WTC11 (cell line): ENCODE measurements around the gene CCNB3.

Experiments used
- ATF3 ChIP-seq: sonication (generic); formaldehyde crosslinking; conservative IDR thresholded peaks from 2 replicates; pipeline ENCODE4 v1.8.1; 2022; ENCODE audit warnings: mild to moderate bottlenecking, missing genetic modification reagents
- ESRRA ChIP-seq: sonication (generic); formaldehyde crosslinking; IDR thresholded peaks from 2 replicates; pipeline ENCODE4 v1.8.1; 2022; ENCODE audit warnings: mild to moderate bottlenecking, missing genetic modification reagents, borderline replicate concordance
- GABPB1 ChIP-seq: sonication (generic); formaldehyde crosslinking; IDR thresholded peaks from 2 replicates; pipeline ENCODE4 v1.8.1; 2023; ENCODE audit warnings: mild to moderate bottlenecking, missing genetic modification reagents
- HMGXB4 ChIP-seq: sonication (generic); formaldehyde crosslinking; IDR thresholded peaks from 2 replicates; pipeline ENCODE4 v1.8.1; 2023; ENCODE audit warnings: mild to moderate bottlenecking, moderate library complexity, missing genetic modification reagents
- NR2C2 ChIP-seq: sonication (generic); formaldehyde crosslinking; IDR thresholded peaks from 2 replicates; pipeline ENCODE4 v1.8.0; 2022; ENCODE audit warnings: mild to moderate bottlenecking, missing genetic modification reagents
- NR3C1 ChIP-seq: sonication (generic); formaldehyde crosslinking; conservative IDR thresholded peaks from 2 replicates; pipeline ENCODE4 v1.8.1; 2023; ENCODE audit warnings: low read depth, mild to moderate bottlenecking, missing genetic modification reagents
- TF ChIP-seq, protein P1 (sequence below): fragments of 200-600 bp; IDR thresholded peaks from 2 replicates; pipeline ENCODE4 v1.8.0; 2022; ENCODE audit warnings: antibody characterized with exemption

GRCh38 chrX:50204364-50204899 lies at the start of gene CCNB3:
- TF ChIP-seq, protein P1, sequence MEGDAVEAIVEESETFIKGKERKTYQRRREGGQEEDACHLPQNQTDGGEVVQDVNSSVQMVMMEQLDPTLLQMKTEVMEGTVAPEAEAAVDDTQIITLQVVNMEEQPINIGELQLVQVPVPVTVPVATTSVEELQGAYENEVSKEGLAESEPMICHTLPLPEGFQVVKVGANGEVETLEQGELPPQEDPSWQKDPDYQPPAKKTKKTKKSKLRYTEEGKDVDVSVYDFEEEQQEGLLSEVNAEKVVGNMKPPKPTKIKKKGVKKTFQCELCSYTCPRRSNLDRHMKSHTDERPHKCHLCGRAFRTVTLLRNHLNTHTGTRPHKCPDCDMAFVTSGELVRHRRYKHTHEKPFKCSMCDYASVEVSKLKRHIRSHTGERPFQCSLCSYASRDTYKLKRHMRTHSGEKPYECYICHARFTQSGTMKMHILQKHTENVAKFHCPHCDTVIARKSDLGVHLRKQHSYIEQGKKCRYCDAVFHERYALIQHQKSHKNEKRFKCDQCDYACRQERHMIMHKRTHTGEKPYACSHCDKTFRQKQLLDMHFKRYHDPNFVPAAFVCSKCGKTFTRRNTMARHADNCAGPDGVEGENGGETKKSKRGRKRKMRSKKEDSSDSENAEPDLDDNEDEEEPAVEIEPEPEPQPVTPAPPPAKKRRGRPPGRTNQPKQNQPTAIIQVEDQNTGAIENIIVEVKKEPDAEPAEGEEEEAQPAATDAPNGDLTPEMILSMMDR: peak; percentile 54
- TF ChIP-seq ATF3 (CRISPR knock-in tag) (no peak), NR3C1 (CRISPR knock-in tag) (no peak), HMGXB4 (CRISPR knock-in tag) (no peak), ESRRA (no peak), GABPB1 (CRISPR knock-in tag) (no peak), NR2C2 (no peak)
